Activated CD4-positive, alpha-beta memory T cell treated with anti-CD3 and anti-CD28 coated beads for 36 hours (primary cell): ENCODE data around the gene EPS8. TPM values are rescaled to one million over a fixed set of nuclear protein-coding genes. Genes with fewer than 3 reads are reported as not detected.

Source experiments
- CTCF ChIA-PET: fragments of 350-600 bp; sonication (Branson Sonifier 250); formaldehyde crosslinking; loops from one replicate; lab custom pipeline; 2021; ENCODE audit warnings: antibody characterized with exemption, inconsistent platforms; lab: Charles Lee
- POLR2A ChIA-PET: fragments of 350-600 bp; sonication (Branson Sonifier 250); formaldehyde crosslinking; loops from one replicate; lab custom pipeline; 2021; ENCODE audit warnings: antibody characterized with exemption; lab: Charles Lee
- DNase-seq: peaks from one replicate; pipeline ENCODE4 v3.0.0-alpha.2; 2020
- H3K27ac Mint-ChIP-seq: one replicate; pipeline ENCODE4 v1.8.0; 2021; ENCODE audit warnings: mixed read lengths
- H3K27me3 Mint-ChIP-seq: one replicate; pipeline ENCODE4 v1.8.0; 2021; ENCODE audit warnings: mixed read lengths
- H3K36me3 Mint-ChIP-seq: one replicate; pipeline ENCODE4 v1.8.0; 2021; ENCODE audit warnings: mixed read lengths
- H3K4me1 Mint-ChIP-seq: one replicate; pipeline ENCODE4 v1.8.0; 2021; ENCODE audit warnings: low read depth, mixed read lengths
- H3K4me3 Mint-ChIP-seq: one replicate; pipeline ENCODE4 v1.8.0; 2021; ENCODE audit warnings: mild to moderate bottlenecking, mixed read lengths
- H3K9me3 Mint-ChIP-seq: one replicate; pipeline ENCODE4 v1.8.0; 2021; ENCODE audit warnings: mixed read lengths
- intact Hi-C: fragments of 100-400 bp; cut with micrococcal nuclease; formaldehyde crosslinking; loops from one replicate; pipeline ENCODE4 v1.15.1; 2023
- total RNA-seq, 2 experiments: library from RNA; stranded (reverse); gene quantifications; one replicate each; pipeline ENCODE4 v1.2.3, GENCODE V29; 2021

Gene EPS8
- total RNA-seq, 2 experiments from 2014 or later, result 3.2 to 3.5 TPM

DNA sequence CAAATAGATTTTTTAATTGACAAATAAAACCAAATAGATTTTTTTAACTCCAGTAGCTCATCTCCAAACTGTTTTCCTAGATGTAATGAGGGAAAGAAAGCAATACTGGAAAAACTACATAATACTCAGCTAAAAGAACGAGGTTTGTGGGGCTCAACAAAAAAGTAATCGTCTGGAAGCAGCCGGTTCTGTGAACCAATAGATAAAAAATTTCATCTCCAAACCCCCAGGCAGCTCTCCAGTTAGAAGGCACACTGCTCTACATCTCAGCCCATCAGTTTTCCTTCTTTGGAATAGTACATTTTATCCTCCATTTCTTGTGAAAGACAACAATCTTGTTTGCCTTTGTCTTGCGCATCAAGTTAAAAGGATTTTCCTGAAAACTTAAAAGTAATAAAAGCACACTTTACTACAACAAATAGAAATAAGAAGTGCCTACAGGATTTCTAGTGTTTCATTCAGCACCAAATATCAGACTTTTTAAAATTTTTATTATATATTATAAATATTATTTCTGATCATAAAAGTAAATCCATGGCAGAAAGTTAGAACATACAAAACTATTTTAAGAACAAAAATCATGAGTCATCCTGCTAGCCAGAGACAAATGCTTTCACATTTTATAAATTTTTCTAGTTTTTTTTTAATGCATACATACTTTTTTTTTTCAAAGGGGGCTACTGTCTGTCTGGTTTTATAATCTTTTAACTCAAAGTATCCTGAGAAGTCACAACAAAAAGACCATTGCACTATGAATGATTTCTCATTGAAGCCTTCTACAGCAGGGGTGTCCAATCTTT, 67.7 kb downstream of the EPS8 start:
- H3K27me3 Mint-ChIP-seq, result peaks cover 1% of the 10 kb centered on the region
- CTCF ChIA-PET, result no interaction called here
- H3K36me3 Mint-ChIP-seq, result no peaks in the 10 kb centered on the region
- POLR2A ChIA-PET, result no interaction called here
- no peaks in the 10 kb centered on the region for H3K9me3 Mint-ChIP-seq
- peaks cover 2% of the 10 kb centered on the region for H3K4me1 Mint-ChIP-seq
- H3K27ac Mint-ChIP-seq, result no peak overlapping the region
- H3K4me3 Mint-ChIP-seq, result no peak overlapping the region
- DNase-seq, result no peak
- intact Hi-C loops, result no loop called here

GRCh38 chr12:15720295-15720694, 68.9 kb downstream of the EPS8 start:
- peaks cover 2% of the 10 kb centered on the region for H3K4me1 Mint-ChIP-seq
- no peaks in the 10 kb centered on the region for H3K27me3 Mint-ChIP-seq
- no peaks in the 10 kb centered on the region for H3K36me3 Mint-ChIP-seq
- no peak for DNase-seq
- no peak overlapping the region for H3K4me3 Mint-ChIP-seq
- ChIA-PET CTCF (no interaction called here), POLR2A (no interaction called here)
- H3K27ac Mint-ChIP-seq, result no peak overlapping the region
- H3K9me3 Mint-ChIP-seq, result no peaks in the 10 kb centered on the region
- intact Hi-C loops, result no loop called here

- DNase-seq, result no peak
- intact Hi-C loops, result no loop called here
- Mint-ChIP-seq H3K4me1 (peaks cover 2% of the 10 kb centered on the region), H3K27ac (no peak overlapping the region), H3K9me3 (no peaks in the 10 kb centered on the region), H3K27me3 (no peaks in the 10 kb centered on the region), H3K36me3 (no peaks in the 10 kb centered on the region), H3K4me3 (no peak overlapping the region)
- ChIA-PET POLR2A (no interaction called here), CTCF (no interaction called here)
Observed at GRCh38 chr12:15719230-15719629, 70.0 kb downstream of the EPS8 start.

DNA sequence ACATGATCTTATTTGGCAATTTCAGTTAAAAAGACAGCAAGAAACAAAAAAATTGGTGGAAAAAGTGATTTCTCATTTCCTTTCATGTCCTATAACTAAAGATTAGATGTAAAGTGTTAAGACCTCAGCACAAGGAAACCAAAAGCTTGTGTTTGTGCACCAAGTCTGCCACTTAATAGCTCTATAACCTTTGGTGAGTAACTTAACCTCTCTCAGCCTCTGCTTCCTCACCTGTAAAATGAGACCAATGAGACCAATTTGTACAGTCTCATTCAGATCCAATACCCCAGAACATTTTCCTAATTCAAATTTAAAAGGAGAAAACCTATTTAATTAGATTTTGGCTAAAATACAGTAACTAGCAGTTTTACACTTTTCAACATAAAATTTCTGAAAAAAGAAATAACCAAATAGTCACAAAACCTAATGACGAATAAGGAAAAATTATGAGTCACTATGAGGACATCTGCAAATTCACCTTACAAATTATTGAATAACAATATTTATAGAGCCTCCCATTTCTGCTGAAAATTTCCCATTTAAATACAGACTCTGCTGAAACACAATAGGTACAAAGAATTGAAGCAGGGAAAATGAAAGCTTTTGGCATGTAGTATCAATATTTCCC, 71.1 kb downstream of the EPS8 start:
- Mint-ChIP-seq H3K27me3 (no peaks in the 10 kb centered on the region), H3K36me3 (no peaks in the 10 kb centered on the region), H3K4me3 (no peak overlapping the region), H3K9me3 (no peaks in the 10 kb centered on the region), H3K4me1 (peaks cover 2% of the 10 kb centered on the region), H3K27ac (no peak overlapping the region)
- intact Hi-C loops, result no loop called here
- ChIA-PET CTCF (no interaction called here), POLR2A (no interaction called here)
- no peak for DNase-seq

GRCh38 chr12:15716581-15716980, 72.6 kb downstream of the EPS8 start:
- no peaks in the 10 kb centered on the region for H3K9me3 Mint-ChIP-seq
- no peak for DNase-seq
- peaks cover 2% of the 10 kb centered on the region for H3K4me1 Mint-ChIP-seq
- H3K27ac Mint-ChIP-seq, result no peak overlapping the region
- no peak overlapping the region for H3K4me3 Mint-ChIP-seq
- no peaks in the 10 kb centered on the region for H3K27me3 Mint-ChIP-seq
- no peaks in the 10 kb centered on the region for H3K36me3 Mint-ChIP-seq
- intact Hi-C loops, result no loop called here
- POLR2A ChIA-PET, result no interaction called here
- CTCF ChIA-PET, result no interaction called here

DNA sequence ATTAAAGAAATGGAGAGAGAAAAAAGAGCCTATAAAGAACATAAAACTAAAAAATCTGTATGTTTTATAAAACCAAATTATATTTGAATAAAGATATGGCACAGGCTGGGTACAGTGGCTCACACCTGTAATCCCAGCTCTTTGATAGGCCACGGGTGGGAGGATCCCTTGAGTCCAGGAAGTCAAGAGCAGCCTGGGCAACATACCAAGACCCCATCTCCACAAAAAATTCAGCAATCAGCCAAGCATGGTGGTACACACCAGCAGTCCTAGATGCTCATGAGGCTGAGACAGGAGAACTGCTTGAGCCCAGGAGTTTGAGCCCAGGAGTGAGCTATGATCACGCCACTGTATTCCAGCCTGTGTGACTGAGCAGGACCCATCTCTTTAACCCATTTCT, 74.9 kb downstream of the EPS8 start:
- POLR2A ChIA-PET, result no interaction called here
- CTCF ChIA-PET, result no interaction called here
- Mint-ChIP-seq H3K9me3 (no peaks in the 10 kb centered on the region), H3K27ac (no peak overlapping the region), H3K27me3 (no peaks in the 10 kb centered on the region), H3K36me3 (no peaks in the 10 kb centered on the region), H3K4me1 (peaks cover 2% of the 10 kb centered on the region), H3K4me3 (no peak overlapping the region)
- intact Hi-C loops, result loop anchor here (5.0 kb wide), 1 partner anchor 58 kb away; no protein-coding TSS in a partner anchor
- DNase-seq, result no peak

DNA sequence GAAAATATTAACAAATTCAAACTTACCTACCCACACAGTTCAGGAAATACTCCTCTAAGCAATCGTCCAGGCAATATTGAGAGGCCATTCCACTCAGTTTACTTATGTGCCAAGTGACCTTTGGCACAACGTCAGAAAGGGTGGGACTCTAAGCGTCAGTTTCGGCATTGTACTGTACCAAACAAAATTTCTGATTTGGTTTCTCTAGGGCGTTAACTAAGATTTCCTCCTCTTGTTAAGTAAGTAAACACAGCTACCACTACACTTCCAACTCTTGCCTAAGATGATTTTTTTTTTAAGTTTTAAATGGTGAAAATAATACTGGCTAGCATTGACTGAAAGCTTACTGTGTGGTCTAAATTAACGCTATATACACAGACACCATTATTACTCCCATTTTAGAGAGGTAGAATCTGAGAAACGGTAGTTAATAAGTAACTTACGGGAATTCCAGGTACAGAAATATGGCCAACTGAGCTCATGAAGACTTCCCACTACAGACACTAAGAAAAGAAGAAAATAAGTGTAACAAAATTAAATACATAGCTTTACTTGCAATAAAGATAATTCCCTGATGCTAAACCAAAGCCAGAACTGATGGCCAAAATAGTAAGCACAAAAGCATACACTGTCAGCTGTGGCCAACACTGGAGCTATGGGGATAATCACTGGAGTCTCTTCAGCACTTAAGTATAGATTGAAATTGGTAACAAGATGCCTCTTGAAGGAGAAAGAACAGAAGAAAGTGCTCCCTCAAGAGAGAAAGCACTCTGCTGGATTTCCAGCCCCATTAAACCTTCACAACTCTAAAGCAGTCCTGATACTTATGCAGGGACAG, 76.1 kb downstream of the EPS8 start:
- Mint-ChIP-seq H3K27me3 (peaks cover 1% of the 10 kb centered on the region), H3K4me3 (no peak overlapping the region), H3K36me3 (no peaks in the 10 kb centered on the region), H3K4me1 (peaks cover 8% of the 10 kb centered on the region), H3K27ac (no peak overlapping the region), H3K9me3 (no peaks in the 10 kb centered on the region)
- ChIA-PET CTCF (interaction anchor here (0.5 kb wide), 1 partner anchor 437 kb away, joined by 3 read pairs; no protein-coding TSS in a partner anchor), POLR2A (interaction anchor here (1.0 kb wide), 1 partner anchor 192 kb away, joined by 3 read pairs; no protein-coding TSS in a partner anchor)
- intact Hi-C loops, result loop anchor here (5.0 kb wide), 1 partner anchor 59 kb away; no protein-coding TSS in a partner anchor
- DNase-seq, result no peak

DNA sequence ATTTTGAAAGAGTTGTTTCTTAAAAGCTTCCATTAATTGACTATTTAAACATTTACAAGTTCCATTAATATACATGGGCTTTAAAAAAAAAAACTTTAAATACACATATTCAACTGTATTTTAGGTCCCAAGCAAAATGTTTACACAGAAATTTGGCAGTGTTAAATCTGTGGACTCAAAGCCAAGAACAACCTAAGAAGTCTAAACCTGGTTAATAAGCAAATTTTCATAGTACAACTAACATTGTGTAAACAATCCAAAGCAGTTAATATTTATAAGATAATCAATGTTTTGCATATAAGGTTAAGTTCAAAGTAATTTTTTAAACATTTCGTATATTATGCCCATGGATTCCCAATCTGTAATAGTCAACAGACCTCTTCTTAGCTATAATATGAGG, 77.0 kb downstream of the EPS8 start:
- no peak for DNase-seq
- H3K27me3 Mint-ChIP-seq, result peaks cover 2% of the 10 kb centered on the region
- ChIA-PET POLR2A (interaction anchor here (1.0 kb wide), 1 partner anchor 191 kb away, joined by 3 read pairs; no protein-coding TSS in a partner anchor), CTCF (no interaction called here)
- no peaks in the 10 kb centered on the region for H3K36me3 Mint-ChIP-seq
- peaks cover 14% of the 10 kb centered on the region for H3K4me1 Mint-ChIP-seq
- H3K27ac Mint-ChIP-seq, result no peak overlapping the region
- H3K9me3 Mint-ChIP-seq, result no peaks in the 10 kb centered on the region
- intact Hi-C loops, result loop anchor here (5.0 kb wide), 1 partner anchor 60 kb away; no protein-coding TSS in a partner anchor
- H3K4me3 Mint-ChIP-seq, result no peak overlapping the region

GRCh38 chr12:15710860-15711510, 78.2 kb downstream of the EPS8 start:
- Mint-ChIP-seq H3K4me3 (no peak overlapping the region), H3K27me3 (peaks cover 2% of the 10 kb centered on the region), H3K36me3 (no peaks in the 10 kb centered on the region), H3K9me3 (no peaks in the 10 kb centered on the region), H3K27ac (no peak overlapping the region), H3K4me1 (peaks cover 14% of the 10 kb centered on the region)
- POLR2A ChIA-PET, result no interaction called here
- no peak for DNase-seq
- CTCF ChIA-PET, result interaction anchor here (1.1 kb wide), 1 partner anchor 62 kb away, joined by 3 read pairs; no protein-coding TSS in a partner anchor
- intact Hi-C loops, result loop anchor here (5.0 kb wide), 1 partner anchor 61 kb away; no protein-coding TSS in a partner anchor

DNA sequence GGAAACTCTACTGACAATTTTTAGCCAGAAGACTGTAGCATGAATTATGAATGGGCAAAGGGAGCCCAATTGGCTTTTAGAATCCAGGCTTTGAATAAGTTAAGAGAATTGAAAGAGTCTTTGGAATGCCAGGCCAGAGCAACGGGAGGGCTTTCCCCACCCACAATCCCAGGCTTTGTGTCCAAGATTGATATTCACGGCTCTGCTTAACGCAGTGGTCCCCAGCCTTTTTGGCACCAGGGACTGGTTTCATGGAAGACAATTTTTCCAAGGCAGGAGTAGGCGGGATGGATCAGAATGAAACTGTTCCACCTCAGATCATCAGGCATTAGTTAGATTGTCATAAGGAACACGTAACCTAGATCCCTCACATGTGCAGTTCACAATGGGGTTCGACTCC, 79.6 kb downstream of the EPS8 start:
- ChIA-PET POLR2A (no interaction called here), CTCF (interaction anchor here (0.9 kb wide), 1 partner anchor 15 kb away, joined by 3 read pairs; no protein-coding TSS in a partner anchor)
- H3K9me3 Mint-ChIP-seq, result no peaks in the 10 kb centered on the region
- no peak overlapping the region for H3K27ac Mint-ChIP-seq
- peaks cover 14% of the 10 kb centered on the region for H3K4me1 Mint-ChIP-seq
- H3K36me3 Mint-ChIP-seq, result no peaks in the 10 kb centered on the region
- intact Hi-C loops, result no loop called here
- DNase-seq, result no peak
- no peak overlapping the region for H3K4me3 Mint-ChIP-seq
- peaks cover 2% of the 10 kb centered on the region for H3K27me3 Mint-ChIP-seq

DNA sequence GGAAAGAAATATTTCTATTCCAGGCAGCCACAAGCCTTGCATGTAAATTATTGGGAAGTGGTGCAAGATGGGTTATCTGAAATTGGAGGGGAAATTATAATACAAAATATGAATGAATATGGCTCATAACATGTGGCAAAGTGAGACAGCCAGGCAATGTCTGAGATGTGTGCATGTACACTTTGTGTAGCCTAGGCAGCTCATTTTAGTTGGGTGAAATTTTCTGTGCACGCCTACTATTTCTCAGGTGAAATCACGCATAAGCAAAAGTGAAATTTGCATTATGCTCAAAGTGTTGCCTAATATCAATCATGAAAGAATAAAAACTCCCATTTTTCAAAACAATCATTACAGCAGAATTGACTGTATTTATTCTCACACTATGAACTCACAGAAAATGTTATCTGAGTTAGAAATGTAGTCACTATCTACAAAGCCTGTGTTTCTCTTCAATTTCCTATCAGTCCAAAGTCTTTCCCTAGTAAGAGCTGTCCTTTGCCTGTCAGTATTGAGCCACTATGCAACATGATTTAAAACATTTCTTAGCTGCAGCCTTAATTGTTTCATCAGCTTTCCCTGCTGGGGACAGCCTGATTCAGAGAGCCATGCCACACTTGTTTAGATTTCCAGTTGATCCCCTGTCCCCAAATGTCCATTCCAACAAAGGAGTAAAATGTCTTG, 80.7 kb downstream of the EPS8 start:
- POLR2A ChIA-PET, result no interaction called here

More for the DNA sequence above, 80.7 kb downstream of the EPS8 start:
- CTCF ChIA-PET, result interaction anchor here (0.9 kb wide), 1 partner anchor 14 kb away, joined by 3 read pairs; no protein-coding TSS in a partner anchor
- Mint-ChIP-seq H3K27me3 (peaks cover 2% of the 10 kb centered on the region), H3K27ac (no peak overlapping the region), H3K4me3 (no peak overlapping the region), H3K36me3 (no peaks in the 10 kb centered on the region), H3K4me1 (peaks cover 14% of the 10 kb centered on the region), H3K9me3 (no peaks in the 10 kb centered on the region)
- no peak for DNase-seq
- intact Hi-C loops, result loop anchor here (1.0 kb wide), 1 partner anchor 8 kb away; no protein-coding TSS in a partner anchor
